ENCODE results near the gene IL17RA. TPM values are rescaled to one million over a fixed set of nuclear protein-coding genes. Genes with fewer than 3 reads are reported as not detected.

The IL17RA gene
- polyA plus RNA-seq, 1 donor (not counting 4 experiments of a cell fraction or from before 2014, with no cell fraction given): 6.0 TPM

DNA sequence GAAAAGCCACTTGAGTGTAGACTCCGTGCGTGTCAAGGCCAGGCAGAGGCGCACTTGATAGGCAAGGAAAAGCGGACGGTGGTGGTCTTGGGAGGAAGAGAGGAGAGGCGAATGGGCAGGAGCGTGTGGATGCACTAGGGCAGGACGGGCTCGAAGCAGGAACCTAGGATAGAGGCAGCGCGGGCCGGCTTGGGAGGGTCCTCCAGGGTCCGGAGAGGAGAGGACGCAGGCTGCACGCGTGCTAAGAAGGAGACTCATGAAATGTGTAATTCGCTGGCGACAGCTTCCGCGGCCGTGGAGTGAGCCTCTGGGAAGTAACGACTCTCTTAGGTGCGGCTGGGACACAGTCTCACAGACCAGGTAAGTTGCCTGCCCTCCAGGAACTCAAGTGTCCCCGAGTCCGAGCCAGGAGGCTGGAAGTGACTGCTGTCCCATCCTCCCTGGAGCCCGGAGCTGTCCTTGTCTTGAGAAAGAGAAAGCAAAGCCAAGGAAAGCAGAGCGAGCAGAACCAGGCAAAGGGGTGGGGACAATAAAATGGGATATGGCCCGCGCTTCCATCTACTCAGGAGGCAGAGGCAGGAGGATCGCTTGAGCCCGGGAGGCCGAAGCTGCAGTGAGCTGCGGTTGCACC lies 874 bp upstream of the IL17RA start:
- no peaks in the 10 kb centered on the region for H3K4me1 ChIP-seq (ENCODE audit: control insufficient read depth, extremely low read depth, insufficient read depth, low read length)
- no peak overlapping the region for H3K27ac ChIP-seq (ENCODE audit: control insufficient read depth, insufficient read depth, low read length)
- H3K9ac ChIP-seq (ENCODE audit: control insufficient read depth, extremely low read depth, insufficient read depth, low read length): no peak overlapping the region

DNA sequence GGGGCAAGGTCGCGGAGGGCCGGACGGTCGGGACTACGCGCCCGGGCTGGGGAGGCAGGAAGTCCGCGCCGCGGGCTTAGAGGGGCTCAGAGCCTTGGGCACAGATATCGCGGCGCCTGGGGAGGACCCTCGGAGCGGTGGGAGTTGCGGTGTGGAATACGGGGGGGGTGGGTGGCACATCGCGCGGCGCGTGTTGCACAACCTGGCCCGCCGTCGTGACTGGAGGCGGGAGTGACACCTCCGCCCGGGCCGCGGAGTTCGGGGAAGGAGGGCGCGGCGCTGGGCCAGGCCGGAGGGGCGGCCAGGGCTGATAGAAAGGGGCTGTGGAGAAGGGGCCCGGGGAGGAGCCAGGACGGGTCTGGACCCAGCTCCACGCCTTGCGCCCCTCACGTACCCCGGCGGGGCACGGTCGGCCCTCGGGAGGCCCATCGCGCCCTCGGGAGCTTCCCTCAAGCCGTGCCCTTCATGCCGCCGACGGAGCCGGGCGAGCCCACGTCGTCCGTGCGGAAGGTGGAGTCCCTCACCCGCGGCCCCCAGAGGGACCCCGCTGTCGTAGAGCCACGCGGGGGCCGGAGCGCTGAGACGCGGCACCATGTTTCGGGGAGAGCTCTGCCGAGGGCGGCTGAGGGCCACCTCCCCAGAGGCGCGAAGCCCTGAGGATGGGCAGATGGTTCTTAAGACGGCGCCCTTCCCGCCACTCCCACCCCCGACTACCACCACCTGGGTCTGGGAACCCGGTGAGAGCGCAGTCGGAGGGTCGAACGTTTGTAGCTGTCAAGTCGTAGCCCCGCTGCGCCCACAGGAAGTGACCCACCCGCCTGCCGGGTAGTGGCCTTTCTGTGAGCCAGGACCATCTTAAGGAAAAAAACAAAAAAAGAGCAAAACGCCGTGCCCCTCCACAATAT lies 729 bp downstream of the IL17RA start:
- dilution Hi-C loops (cut with MboI; ENCODE audit: extremely low pct_ligation_motif_present, low sequenced_read_pairs): no loop called here
- Histone ChIP-seq H4K20me1 (ENCODE audit: control insufficient read depth, extremely low read depth, insufficient read depth, low read length) (no peaks in the 10 kb centered on the region), H3K27me3 (ENCODE audit: control insufficient read depth, extremely low read depth, insufficient read depth, low read length) (no peaks in the 10 kb centered on the region), H3K36me3 (ENCODE audit: control insufficient read depth in 2 of 2, extremely low read depth in 1 of 2, insufficient read depth in 2 of 2, low read length in 2 of 2) (no peaks in the 10 kb centered on the region), H2AFZ (ENCODE audit: control insufficient read depth, low read length) (peak overlapping the region; percentile 67), H3K4me2 (ENCODE audit: control insufficient read depth, extremely low read depth, insufficient read depth, low read depth, low read length) (peak overlapping the region; percentile 74), H3K79me2 (ENCODE audit: control insufficient read depth, insufficient read depth, low read length) (peaks cover 36% of the 10 kb centered on the region), H3K9me3 (ENCODE audit: control insufficient read depth, low read depth, low read length) (no peaks in the 10 kb centered on the region), H3K27ac (ENCODE audit: control insufficient read depth, insufficient read depth, low read length) (peak overlapping the region; percentile 52), H3K4me3 (ENCODE audit: control insufficient read depth in 2 of 3, extremely low read depth in 1 of 3, insufficient read depth in 2 of 3, low read depth in 1 of 3, low read length in 3 of 3) (peak overlapping the region; percentile 76 to 97 (median 82)), H3K4me1 (ENCODE audit: control insufficient read depth, extremely low read depth, insufficient read depth, low read length) (no peaks in the 10 kb centered on the region), H3K9ac (ENCODE audit: control insufficient read depth, extremely low read depth, insufficient read depth, low read length) (peak overlapping the region; percentile 80), H3K9me1 (ENCODE audit: control insufficient read depth, extremely low read depth, insufficient read depth, low read length) (no peaks in the 10 kb centered on the region)
- no peak for DNase-seq (ENCODE audit: low read depth, low spot score)
- no peak for FAIRE-seq
- TF ChIP-seq EZH2 (IDR thresholded peaks at IDR 0.05; ENCODE audit: low read length): no peak
- TF ChIP-seq, protein P1, sequence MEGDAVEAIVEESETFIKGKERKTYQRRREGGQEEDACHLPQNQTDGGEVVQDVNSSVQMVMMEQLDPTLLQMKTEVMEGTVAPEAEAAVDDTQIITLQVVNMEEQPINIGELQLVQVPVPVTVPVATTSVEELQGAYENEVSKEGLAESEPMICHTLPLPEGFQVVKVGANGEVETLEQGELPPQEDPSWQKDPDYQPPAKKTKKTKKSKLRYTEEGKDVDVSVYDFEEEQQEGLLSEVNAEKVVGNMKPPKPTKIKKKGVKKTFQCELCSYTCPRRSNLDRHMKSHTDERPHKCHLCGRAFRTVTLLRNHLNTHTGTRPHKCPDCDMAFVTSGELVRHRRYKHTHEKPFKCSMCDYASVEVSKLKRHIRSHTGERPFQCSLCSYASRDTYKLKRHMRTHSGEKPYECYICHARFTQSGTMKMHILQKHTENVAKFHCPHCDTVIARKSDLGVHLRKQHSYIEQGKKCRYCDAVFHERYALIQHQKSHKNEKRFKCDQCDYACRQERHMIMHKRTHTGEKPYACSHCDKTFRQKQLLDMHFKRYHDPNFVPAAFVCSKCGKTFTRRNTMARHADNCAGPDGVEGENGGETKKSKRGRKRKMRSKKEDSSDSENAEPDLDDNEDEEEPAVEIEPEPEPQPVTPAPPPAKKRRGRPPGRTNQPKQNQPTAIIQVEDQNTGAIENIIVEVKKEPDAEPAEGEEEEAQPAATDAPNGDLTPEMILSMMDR (optimal IDR thresholded peaks at IDR 0.05 in 1 of 3, IDR thresholded peaks at IDR 0.05 in 1 of 3, conservative IDR thresholded peaks at IDR 0.05 in 1 of 3; ENCODE audit: extremely low read depth in 1 of 3, insufficient read depth in 2 of 3, low read length in 3 of 3): no peak

More for the DNA sequence above, 874 bp upstream of the IL17RA start:
- H2AFZ ChIP-seq (ENCODE audit: control insufficient read depth, low read length): peak overlapping the region; percentile 92
- no peak for DNase-seq (ENCODE audit: low read depth, low spot score)
- peaks cover 32% of the 10 kb centered on the region for H3K79me2 ChIP-seq (ENCODE audit: control insufficient read depth, insufficient read depth, low read length)
- TF ChIP-seq, protein P1 (optimal IDR thresholded peaks at IDR 0.05 in 1 of 3, IDR thresholded peaks at IDR 0.05 in 1 of 3, conservative IDR thresholded peaks at IDR 0.05 in 1 of 3; ENCODE audit: extremely low read depth in 1 of 3, insufficient read depth in 2 of 3, low read length in 3 of 3): no peak
- no peak for TF ChIP-seq EZH2 (IDR thresholded peaks at IDR 0.05; ENCODE audit: low read length)
- H3K4me2 ChIP-seq (ENCODE audit: control insufficient read depth, extremely low read depth, insufficient read depth, low read depth, low read length): peak overlapping the region; percentile 74
- peak overlapping the region in 1 of 3 experiments; percentile 76 for H3K4me3 ChIP-seq (ENCODE audit: control insufficient read depth in 2 of 3, extremely low read depth in 1 of 3, insufficient read depth in 2 of 3, low read depth in 1 of 3, low read length in 3 of 3)
- H4K20me1 ChIP-seq (ENCODE audit: control insufficient read depth, extremely low read depth, insufficient read depth, low read length): no peaks in the 10 kb centered on the region
- H3K9me1 ChIP-seq (ENCODE audit: control insufficient read depth, extremely low read depth, insufficient read depth, low read length): no peaks in the 10 kb centered on the region
- no peaks in the 10 kb centered on the region for H3K27me3 ChIP-seq (ENCODE audit: control insufficient read depth, extremely low read depth, insufficient read depth, low read length)
- no peaks in the 10 kb centered on the region for H3K9me3 ChIP-seq (ENCODE audit: control insufficient read depth, low read depth, low read length)
- no peaks in the 10 kb centered on the region for H3K36me3 ChIP-seq (ENCODE audit: control insufficient read depth in 2 of 2, extremely low read depth in 1 of 2, insufficient read depth in 2 of 2, low read length in 2 of 2)
- dilution Hi-C loops (cut with MboI; ENCODE audit: extremely low pct_ligation_motif_present, low sequenced_read_pairs): no loop called here
- no peak for FAIRE-seq

All from keratinocyte (primary cell).